ENCODE data around the gene HECTD2.
"Not testable (repeated sequence)": the region's sequence is repeated elsewhere in the genome, so short reads cannot be mapped to it uniquely, and the experiment has no call there.

HECTD2 gene

DNA sequence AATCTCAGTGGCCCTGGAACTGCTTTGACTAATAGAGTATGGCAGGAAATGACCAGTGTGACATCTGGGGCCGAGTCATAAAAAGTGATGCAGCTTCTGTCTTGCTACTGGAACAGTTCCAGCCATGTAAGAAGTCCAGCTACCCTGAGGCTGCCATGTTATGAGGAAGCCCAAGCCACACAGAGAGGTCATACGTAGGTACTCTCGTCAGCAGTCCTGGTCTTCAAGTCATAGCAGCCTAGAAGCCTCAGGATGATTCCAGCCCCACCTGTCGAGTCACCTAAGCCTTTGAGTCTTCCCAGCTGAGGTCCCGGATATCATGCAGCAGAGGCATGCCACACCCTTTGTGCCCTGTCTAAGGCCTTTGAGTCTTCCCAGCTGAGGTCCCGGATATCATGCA, 130.6 kb downstream of the HECTD2 start:
- no peak for DNase-seq

- DNase-seq = no peak
These were observed 131.3 kb downstream of the HECTD2 start for GRCh38 chr10:91541481-91541880.

DNA sequence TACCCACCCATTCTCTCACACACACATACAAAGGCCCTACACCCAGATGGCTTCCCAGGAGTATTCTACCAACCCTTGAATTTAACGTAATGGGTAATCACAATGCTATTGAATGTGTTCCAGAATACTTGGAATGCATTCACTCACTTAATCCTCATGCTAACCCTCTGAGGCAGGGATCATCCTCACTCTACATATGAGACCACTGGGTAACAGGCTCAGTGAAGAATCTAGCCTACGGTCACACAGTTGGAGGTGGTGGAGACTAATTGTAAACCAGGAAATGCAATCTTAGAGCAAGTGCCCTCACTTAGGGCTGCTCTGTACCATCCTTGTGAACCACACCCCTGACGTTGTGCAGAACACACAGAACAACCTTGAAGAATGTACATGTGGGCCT, 135.2 kb downstream of the HECTD2 start:
- DNase-seq = no peak

GRCh38 chr10:91545838-91546237, 135.7 kb downstream of the HECTD2 start:
- no peak for DNase-seq

DNA sequence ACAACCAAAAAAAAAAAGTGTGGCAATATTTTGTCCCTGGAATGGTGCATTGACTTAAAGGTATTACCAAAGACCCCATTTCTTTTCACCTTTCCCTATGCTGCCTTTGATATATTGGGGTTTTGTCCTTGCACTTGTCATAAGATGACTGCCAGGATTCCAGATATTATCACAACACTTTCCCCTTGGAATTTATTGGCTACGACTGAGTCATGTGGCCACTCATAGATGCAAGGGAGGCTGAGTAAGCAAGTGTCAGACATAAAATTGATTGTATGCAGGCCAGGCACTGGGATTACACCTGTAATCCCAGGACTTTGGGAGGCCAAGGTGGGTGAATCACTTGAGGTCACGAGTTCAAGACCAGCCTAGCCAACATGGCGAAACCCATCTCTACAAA, 139.1 kb downstream of the HECTD2 start:
- DNase-seq = no peak

- no peak for DNase-seq
These were observed 139.9 kb downstream of the HECTD2 start for GRCh38 chr10:91550021-91550420.

GRCh38 chr10:91551856-91552255, 141.7 kb downstream of the HECTD2 start:
- no peak for DNase-seq

- DNase-seq = no peak
These were observed 142.3 kb downstream of the HECTD2 start for GRCh38 chr10:91552274-91553095.

DNA sequence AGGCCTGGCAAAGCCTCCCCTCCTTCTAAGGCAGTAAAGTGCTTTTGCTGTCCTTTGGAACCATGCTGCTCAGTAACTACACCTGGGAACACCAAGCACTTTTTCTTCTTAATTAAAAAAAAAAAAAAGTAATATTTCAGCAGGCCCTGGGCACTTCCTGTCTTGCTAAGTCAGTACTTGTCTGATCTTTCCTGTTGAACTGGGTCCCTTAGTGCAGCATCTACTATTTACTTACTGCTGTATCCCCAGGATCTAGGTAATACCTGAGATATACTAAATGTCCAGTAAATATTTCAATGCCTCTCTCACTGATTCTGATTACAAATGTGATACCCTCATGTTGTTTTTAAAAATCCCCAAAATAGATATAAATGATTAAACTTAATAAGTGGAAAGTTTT, 145.3 kb downstream of the HECTD2 start:
- DNase-seq = no peak

DNA sequence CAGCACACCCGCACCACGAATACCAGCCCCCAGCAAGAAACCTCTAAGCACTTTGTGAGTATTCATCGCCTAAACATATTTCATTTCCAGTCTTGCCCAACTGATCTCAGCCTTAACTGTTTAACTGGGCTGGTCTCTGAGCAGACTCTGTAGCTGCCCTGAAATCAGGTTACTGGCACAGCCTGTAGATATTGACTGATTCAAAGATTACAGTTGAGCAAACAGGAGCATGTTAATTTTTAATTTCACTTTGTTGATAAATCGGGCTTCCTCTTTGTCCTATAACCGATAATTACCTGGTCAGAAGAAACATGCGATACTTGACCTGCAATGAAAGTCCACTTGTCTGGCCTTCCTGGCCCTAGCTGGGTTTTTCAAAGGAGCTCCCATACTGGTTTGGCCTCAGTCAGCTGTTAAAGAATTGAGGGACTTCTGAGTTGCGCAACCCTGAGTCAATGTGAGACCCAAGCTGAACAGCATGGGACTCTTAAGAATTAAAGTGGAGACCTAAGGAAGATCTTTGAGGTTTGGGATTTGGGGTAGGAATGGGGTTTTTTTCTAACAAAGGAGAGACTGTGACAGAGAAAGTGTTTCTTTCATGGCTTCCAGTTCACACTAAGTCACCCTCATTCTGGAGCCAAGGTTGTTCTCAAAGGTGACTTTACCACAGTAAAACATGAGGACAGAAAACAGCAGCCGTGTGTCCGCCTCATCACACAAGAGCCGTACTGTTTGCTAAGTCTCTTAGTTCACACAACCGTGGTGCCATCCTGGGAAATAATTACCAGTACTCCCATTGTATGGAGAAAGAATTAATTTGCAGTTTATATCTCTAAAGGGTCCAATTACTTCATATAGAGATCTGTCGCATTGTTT, 146.8 kb downstream of the HECTD2 start:
- no peak for DNase-seq

DNA sequence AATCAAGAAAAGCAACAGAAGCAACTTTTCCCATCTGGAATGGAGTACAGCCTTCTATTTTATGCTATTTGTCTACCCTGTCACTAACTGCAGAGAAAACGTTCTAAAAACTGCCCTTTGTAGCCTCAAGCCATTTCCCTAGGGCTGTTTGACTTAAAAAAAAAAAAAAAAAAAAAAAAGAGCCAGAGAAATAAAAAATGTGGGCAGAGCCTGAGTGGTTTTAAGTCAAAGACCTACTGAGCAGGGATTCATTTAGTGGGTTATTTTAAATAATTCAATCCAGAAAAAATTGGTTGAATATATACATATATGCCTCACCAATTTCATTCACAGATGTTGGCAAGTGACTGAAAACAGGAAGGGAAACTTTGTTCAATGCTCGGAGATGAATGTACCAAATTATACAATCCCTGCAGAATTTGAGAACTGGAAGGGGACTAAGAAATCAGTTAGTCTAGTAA, 147.5 kb downstream of the HECTD2 start:
- no peak for DNase-seq

DNA sequence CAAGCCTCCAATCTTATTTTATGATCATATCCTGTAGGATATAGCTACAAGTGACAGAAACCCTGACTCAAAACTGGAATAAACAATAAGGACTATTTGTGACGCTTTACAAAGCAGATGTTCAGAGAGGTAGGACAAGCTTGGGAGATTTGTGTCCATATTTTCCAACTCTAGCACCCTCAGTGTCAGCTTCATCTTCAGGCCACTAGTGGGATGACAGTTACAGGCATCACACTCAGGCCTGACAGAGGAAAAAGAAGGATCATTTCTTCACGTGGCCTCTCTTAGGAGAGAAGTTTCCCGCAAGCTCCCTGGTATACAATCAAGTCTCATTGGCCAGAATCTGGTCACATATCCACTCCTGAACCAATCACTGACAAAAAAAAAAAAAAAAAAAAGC, 148.3 kb downstream of the HECTD2 start:
- no peak for DNase-seq

DNA sequence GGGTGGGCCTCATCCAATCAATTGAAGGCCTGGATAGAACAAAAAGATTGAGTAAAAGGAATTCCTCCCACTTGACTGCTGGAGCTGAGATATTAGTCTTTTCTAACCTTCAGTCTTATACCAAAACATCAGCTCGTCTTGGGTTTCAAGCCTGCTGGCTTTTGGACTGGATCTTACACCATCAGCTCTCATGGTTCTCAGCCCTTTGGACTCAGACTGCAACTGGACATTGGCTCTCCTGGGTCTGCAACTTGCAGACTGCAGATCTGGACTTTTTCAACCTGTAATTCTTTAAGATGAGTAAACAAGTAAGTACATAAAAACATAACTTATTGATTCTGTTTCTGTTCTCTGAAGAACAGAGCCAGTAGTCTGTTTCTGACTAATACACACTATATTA, 149.0 kb downstream of the HECTD2 start:
- no peak for DNase-seq

GRCh38 chr10:91559750-91560149, 149.6 kb downstream of the HECTD2 start:
- no peak for DNase-seq

GRCh38 chr10:91560827-91561226, 150.7 kb downstream of the HECTD2 start:
- DNase-seq = not testable (repeated sequence)

DNA sequence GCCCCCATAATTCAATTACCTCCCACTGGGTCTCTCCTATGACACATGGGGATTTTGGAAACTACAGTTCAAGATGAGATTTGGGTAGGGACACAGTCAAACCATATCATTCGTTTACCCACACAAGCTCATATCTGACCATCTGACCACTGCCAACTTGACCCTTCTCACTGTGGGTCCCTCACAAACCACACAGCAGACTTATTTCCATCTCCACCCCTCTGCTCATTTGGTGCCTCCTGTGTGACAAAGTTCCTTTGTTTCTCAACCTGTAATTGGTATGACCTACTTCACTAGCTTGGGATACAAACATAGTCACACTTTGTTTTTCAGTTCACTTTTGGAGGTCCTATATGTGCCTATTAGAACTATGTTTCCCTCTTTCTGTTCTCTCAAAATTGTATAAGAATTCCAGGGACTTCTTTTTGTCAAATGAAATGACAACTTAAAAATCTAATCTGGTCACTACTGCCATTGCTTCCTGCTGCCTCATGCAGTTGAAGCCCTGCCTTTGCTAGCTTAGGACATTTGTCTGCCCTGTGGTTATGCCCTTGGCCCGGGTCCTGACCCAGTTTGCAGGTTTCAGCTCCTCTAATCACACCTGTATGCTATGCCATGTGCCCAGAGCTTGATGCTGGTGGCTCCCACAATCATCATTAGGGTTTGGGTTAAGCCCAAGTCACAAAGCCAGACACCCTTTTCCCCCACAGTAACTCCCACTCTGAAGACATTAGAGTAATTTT, 152.9 kb downstream of the HECTD2 start:
- no peak for DNase-seq

- no peak for DNase-seq
These were observed 153.9 kb downstream of the HECTD2 start for GRCh38 chr10:91564026-91564425.

All from CD4-positive, alpha-beta T cell treated with Interleukin-1 beta for 1 hour (primary cell).